GM20000 (cell line): Measurements from ENCODE around the gene FUT4.
"Not testable (repeated sequence)": the region's sequence is repeated elsewhere in the genome, so short reads cannot be mapped to it uniquely, and the experiment has no call there.

ENCODE experiments used
- DNase-seq: peaks from one replicate; pipeline ENCODE4 v3.0.0; 2012; ENCODE audit warnings: low spot score
- CTCF ChIP-seq: IDR thresholded peaks from 2 replicates; pipeline ENCODE4 v1.5.1; 2012; ENCODE audit warnings: mild to moderate bottlenecking, control low read depth; ENCODE audit errors: extremely low read depth, missing control alignments

The FUT4 gene

DNA sequence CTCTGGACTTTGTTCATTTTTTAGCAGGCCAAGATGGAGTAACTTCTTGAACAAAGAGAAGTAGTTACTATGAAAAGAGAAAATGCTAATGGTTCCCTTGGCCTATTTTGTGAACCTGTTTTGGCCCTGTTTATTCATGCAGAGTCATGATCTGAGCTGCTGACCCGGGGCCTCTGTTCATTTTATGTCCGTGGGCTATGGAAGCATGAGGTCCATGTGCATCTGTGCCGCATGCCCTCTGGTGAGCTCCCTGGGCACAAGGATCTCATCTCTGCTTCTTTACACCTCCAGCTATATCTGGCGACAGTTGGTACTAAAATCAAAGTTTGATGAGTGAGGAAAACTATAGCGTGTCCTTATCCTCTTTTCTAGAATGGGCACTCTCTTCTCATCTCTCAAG is 24.5 kb downstream of the FUT4 start:
- no peak for TF ChIP-seq CTCF

DNA sequence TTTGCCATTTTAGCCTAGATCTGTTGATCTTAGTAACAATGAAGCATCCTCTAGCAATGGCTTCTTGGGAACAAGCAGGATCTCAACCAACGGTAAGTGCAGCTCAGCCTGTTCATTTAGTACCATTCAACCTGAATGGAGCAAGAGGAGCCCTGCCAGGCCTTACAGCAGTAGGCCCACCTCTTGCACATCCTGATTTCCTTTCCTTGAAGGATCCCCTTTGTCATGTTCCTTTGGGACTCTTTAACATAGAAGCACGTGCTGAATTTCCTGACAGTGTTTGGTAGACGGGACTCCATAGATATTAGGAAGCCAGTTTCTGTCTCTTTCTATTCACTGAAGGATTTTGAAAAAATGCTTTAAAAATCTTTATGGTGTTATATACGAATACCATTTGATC is 25.0 kb downstream of the FUT4 start:
- TF ChIP-seq CTCF, result no peak
- DNase-seq, result no peak

More for the DNA sequence above, 24.5 kb downstream of the FUT4 start:
- DNase-seq, result no peak

GRCh38 chr11:94572975-94573374 is 29.3 kb downstream of the FUT4 start:
- not testable (repeated sequence) for DNase-seq

- no peak for TF ChIP-seq CTCF
- DNase-seq, result no peak
Measured at GRCh38 chr11:94574193-94574961, 30.7 kb downstream of the FUT4 start.

GRCh38 chr11:94576306-94576705 is 32.6 kb downstream of the FUT4 start:
- TF ChIP-seq CTCF, result no peak
- no peak for DNase-seq

DNA sequence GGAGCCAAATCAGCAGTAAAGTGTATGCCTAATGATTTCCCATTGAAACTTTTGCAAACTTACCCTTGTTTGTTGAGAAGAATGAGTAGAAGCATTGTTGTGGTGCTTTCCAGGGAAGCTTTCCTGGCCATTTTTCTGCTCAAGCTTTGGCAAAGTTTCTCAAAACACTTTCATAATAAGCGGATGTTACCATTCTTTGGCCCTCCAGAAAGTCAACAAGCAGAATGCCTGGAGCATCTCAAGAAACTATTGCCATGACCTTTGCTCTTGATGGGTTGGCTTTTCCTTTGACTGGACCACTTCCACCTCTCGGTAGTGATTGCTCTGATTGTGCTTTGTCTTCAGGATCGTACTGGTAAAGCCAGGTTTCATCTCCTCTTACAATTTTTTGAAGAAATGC is 34.1 kb downstream of the FUT4 start:
- TF ChIP-seq CTCF, result no peak
- DNase-seq, result no peak

GRCh38 chr11:94581926-94582325 is 38.2 kb downstream of the FUT4 start:
- no peak for TF ChIP-seq CTCF
- DNase-seq, result peak; percentile 65

DNA sequence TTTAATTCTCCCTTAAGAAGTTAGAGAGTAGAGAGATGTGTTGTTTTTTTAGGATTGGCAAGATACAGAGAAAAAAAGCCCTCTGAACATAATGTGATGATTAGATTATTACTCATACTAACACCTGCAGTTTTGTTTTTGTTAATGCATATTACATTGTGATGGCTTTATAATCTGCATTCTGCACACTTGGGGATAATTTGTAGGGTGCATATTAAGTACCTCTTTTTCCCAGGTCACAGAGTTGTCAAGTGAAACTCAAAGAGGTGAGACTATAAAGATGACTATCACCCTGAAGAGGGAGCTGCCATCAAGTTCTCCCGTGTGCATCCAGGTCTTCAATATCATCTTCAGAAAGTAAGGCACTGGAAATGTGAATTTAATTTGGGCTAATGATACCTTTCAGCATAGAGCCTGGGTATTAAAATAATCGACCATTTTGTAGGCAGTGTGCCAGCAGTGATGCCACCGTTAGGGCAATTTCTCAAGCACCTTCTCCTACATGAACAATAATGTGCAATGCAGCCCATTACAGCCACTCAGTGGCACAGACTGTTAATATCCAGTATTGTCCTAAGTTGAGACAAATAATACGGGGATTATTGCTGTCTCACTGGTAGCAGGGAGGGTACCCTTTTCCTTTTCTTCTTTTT is 39.6 kb downstream of the FUT4 start:
- TF ChIP-seq CTCF, result no peak
- no peak for DNase-seq
